LNCAP (cell line): Measurements from ENCODE around the gene NHLRC3.

ENCODE experiments used
- CTCF ChIP-seq: fragments of 450-650 bp; IDR thresholded peaks from 2 replicates; pipeline ENCODE4 v1.5.1; 2017; ENCODE audit warnings: mild to moderate bottlenecking

The NHLRC3 gene

GRCh38 chr13:39073983-39074382, 35.7 kb downstream of the NHLRC3 start:
- no peak for TF ChIP-seq CTCF

- TF ChIP-seq CTCF: no peak
These were observed 53.3 kb downstream of the NHLRC3 start for GRCh38 chr13:39091586-39091985.

- no peak for TF ChIP-seq CTCF
These were observed 57.2 kb downstream of the NHLRC3 start for GRCh38 chr13:39095500-39095899.

GRCh38 chr13:39099231-39099630, 61.0 kb downstream of the NHLRC3 start:
- no peak for TF ChIP-seq CTCF
